GM18507 (cell line): Measurements from ENCODE around the gene MPP1.

ENCODE experiments used
- DNase-seq: peaks from one replicate; pipeline ENCODE4 v3.0.0; 2011; ENCODE audit warnings: low read depth; ENCODE audit not compliant: insufficient read length; ENCODE audit errors: extremely low spot score
- FAIRE-seq: peaks from 2 replicates; lab custom pipeline; 2011; peaks lifted over from hg19 to GRCh38; lab: Jason Lieb, UNC

Gene MPP1

GRCh38 chrX:154815274-154815818, 10.1 kb upstream of the MPP1 start:
- no peak for DNase-seq
- peak; percentile 56 for FAIRE-seq

- FAIRE-seq = no peak
- DNase-seq = no peak
Measured at GRCh38 chrX:154813801-154814200, 8.5 kb upstream of the MPP1 start.

- FAIRE-seq (peak; percentile 42), DNase-seq (no peak)
Measured at GRCh38 chrX:154812341-154813101, 7.2 kb upstream of the MPP1 start.

GRCh38 chrX:154809939-154810665, 4.8 kb upstream of the MPP1 start:
- DNase-seq (no peak), FAIRE-seq (peak; percentile 59)

GRCh38 chrX:154806837-154807501, 1.7 kb upstream of the MPP1 start:
- DNase-seq = no peak

GRCh38 chrX:154805696-154806091, 409 bp upstream of the MPP1 start:
- DNase-seq = no peak
- FAIRE-seq = no peak

More at GRCh38 chrX:154806837-154807501, 1.7 kb upstream of the MPP1 start:
- FAIRE-seq = no peak

- no peak for FAIRE-seq
Measured at GRCh38 chrX:154804261-154804956, 876 bp downstream of the MPP1 start.

GRCh38 chrX:154802947-154803346, 2.3 kb downstream of the MPP1 start:
- FAIRE-seq = no peak
- no peak for DNase-seq

More at GRCh38 chrX:154804261-154804956, 876 bp downstream of the MPP1 start:
- no peak for DNase-seq

GRCh38 chrX:154800478-154801210, 4.6 kb downstream of the MPP1 start:
- no peak for DNase-seq

GRCh38 chrX:154799556-154800348, 5.5 kb downstream of the MPP1 start:
- FAIRE-seq (no peak), DNase-seq (no peak)

More at GRCh38 chrX:154800478-154801210, 4.6 kb downstream of the MPP1 start:
- FAIRE-seq = no peak

- no peak for FAIRE-seq
- no peak for DNase-seq
Measured at GRCh38 chrX:154797006-154797405, 8.3 kb downstream of the MPP1 start.

GRCh38 chrX:154795016-154795415, 10.3 kb downstream of the MPP1 start:
- no peak for DNase-seq
- FAIRE-seq = no peak

GRCh38 chrX:154793084-154793795, 12.0 kb downstream of the MPP1 start:
- DNase-seq = no peak
- no peak for FAIRE-seq

- DNase-seq (no peak), FAIRE-seq (no peak)
Measured at GRCh38 chrX:154791939-154792338, 13.3 kb downstream of the MPP1 start.

GRCh38 chrX:154791467-154791866, 13.8 kb downstream of the MPP1 start:
- FAIRE-seq = no peak
- no peak for DNase-seq

GRCh38 chrX:154785716-154786115, 19.6 kb downstream of the MPP1 start:
- no peak for FAIRE-seq
- no peak for DNase-seq

- DNase-seq (no peak), FAIRE-seq (no peak)
Measured at GRCh38 chrX:154784149-154784995, 20.9 kb downstream of the MPP1 start.
